Measurements from ENCODE around the gene SPATA32.

DNA sequence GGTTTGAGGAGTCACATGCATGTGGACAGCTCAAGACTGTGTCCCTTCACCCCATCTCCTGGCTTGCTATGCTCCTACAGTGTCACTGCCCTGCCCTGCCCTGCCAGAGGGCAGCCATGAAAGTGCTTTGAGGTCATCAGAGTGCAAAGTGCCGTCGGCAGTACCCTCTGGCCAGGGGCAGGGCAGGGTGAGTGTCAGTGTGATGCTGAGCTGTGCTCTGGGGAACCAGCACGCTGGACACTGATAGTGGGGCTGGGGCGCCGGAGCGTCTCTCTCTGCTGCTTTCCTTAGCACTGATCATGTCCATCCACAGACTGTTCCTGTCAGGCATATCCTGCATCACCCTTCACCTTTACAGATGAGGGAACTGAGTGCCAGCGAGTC lies 1.6 kb upstream of the SPATA32 start:
- TF ChIP-seq, protein P1, sequence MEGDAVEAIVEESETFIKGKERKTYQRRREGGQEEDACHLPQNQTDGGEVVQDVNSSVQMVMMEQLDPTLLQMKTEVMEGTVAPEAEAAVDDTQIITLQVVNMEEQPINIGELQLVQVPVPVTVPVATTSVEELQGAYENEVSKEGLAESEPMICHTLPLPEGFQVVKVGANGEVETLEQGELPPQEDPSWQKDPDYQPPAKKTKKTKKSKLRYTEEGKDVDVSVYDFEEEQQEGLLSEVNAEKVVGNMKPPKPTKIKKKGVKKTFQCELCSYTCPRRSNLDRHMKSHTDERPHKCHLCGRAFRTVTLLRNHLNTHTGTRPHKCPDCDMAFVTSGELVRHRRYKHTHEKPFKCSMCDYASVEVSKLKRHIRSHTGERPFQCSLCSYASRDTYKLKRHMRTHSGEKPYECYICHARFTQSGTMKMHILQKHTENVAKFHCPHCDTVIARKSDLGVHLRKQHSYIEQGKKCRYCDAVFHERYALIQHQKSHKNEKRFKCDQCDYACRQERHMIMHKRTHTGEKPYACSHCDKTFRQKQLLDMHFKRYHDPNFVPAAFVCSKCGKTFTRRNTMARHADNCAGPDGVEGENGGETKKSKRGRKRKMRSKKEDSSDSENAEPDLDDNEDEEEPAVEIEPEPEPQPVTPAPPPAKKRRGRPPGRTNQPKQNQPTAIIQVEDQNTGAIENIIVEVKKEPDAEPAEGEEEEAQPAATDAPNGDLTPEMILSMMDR (IDR thresholded peaks at IDR 0.05), result no peak
- no peak for TF ChIP-seq POLR2A (IDR thresholded peaks at IDR 0.05)
